H1 (cell line): Measurements from ENCODE around the gene BCAS1. TPM values are rescaled to one million over a fixed set of nuclear protein-coding genes. Genes with fewer than 3 reads are reported as not detected.

Source experiments
- CTCF ChIA-PET: fragments of 300-600 bp; sonication (Branson Sonifier 250); formaldehyde crosslinking; loops from one replicate; lab custom pipeline; 2021; ENCODE audit not compliant: partially characterized antibody; lab: Charles Lee
- POLR2A ChIA-PET: fragments of 300-600 bp; sonication (Branson Sonifier 250); formaldehyde crosslinking; loops from one replicate; lab custom pipeline; 2021; ENCODE audit warnings: inconsistent platforms; ENCODE audit not compliant: partially characterized antibody; lab: Charles Lee
- DNase-seq, 2 experiments: peaks; one replicate each; pipeline versions ENCODE4 v3.0.0 to v3.0.0-alpha.2; 2010 to 2022; ENCODE audit warnings: low spot score in 2 of 2, low read depth in 1 of 2, mixed read lengths in 1 of 2
- FAIRE-seq: peaks from 2 replicates; lab custom pipeline; 2011; peaks lifted over from hg19 to GRCh38; lab: Jason Lieb, UNC
- H2AFZ ChIP-seq: 2 replicates; pipeline ENCODE4 v1.8.1; 2012; ENCODE audit warnings: low read length, inconsistent platforms
- H2AK5ac ChIP-seq: 2 replicates; pipeline ENCODE4 v1.6.1; 2013; ENCODE audit warnings: low read depth, low read length
- H2BK120ac ChIP-seq: replicated peaks from 2 replicates; pipeline ENCODE3; 2013; ENCODE audit warnings: low read depth, low read length, inconsistent platforms
- H2BK12ac ChIP-seq: 2 replicates; pipeline ENCODE4 v1.6.1; 2013; ENCODE audit warnings: low read depth, low read length
- H2BK15ac ChIP-seq: 2 replicates; pipeline ENCODE4 v1.6.1; 2013; ENCODE audit warnings: low read length
- H2BK20ac ChIP-seq: 2 replicates; pipeline ENCODE4 v1.6.1; 2013; ENCODE audit warnings: low read length
- H2BK5ac ChIP-seq: 2 replicates; pipeline ENCODE4 v1.6.1; 2013; ENCODE audit warnings: low read depth, low read length
- H3K14ac ChIP-seq: 2 replicates; pipeline ENCODE4 v1.6.1; 2013; ENCODE audit warnings: inconsistent platforms; ENCODE audit not compliant: insufficient read length
- H3K18ac ChIP-seq: 2 replicates; pipeline ENCODE4 v1.6.1; 2013; ENCODE audit warnings: low read length; ENCODE audit errors: extremely low read depth
- H3K23ac ChIP-seq: 2 replicates; pipeline ENCODE4 v1.6.1; 2013; ENCODE audit warnings: inconsistent platforms; ENCODE audit not compliant: insufficient read length
- H3K23me2 ChIP-seq: 2 replicates; pipeline ENCODE4 v1.6.1; 2013; ENCODE audit warnings: low read depth, low read length
- H3K27ac ChIP-seq: 2 replicates; pipeline ENCODE4 v1.6.1; 2011; ENCODE audit warnings: low read depth, low read length, inconsistent platforms
- H3K27me3 ChIP-seq, 4 experiments: replicated peaks in 1 of 4; 1 replicate in 1 of 4; 2 replicates in 3 of 4; pipeline versions ENCODE4 v1.6.1 to v1.8.1; 2011 to 2013; ENCODE audit warnings: low read length in 3 of 4, mild to moderate bottlenecking in 3 of 4, inconsistent platforms in 2 of 4, mixed read lengths in 2 of 4, moderate library complexity in 1 of 4; ENCODE audit not compliant: control insufficient read depth in 3 of 4, insufficient read depth in 3 of 4; ENCODE audit errors: extremely low read depth in 1 of 4
- H3K36me3 ChIP-seq, 4 experiments: 2 replicates each; pipeline versions ENCODE4 v1.6.1 to v1.8.1; 2011 to 2013; ENCODE audit warnings: mild to moderate bottlenecking in 4 of 4, low read length in 3 of 4, moderate library complexity in 2 of 4, control low read depth in 1 of 4, inconsistent platforms in 1 of 4; ENCODE audit not compliant: insufficient read depth in 4 of 4, control insufficient read depth in 2 of 4
- H3K4ac ChIP-seq: replicated peaks from 2 replicates; pipeline ENCODE3; 2013; ENCODE audit warnings: low read length, low read depth, mixed read lengths, inconsistent platforms; ENCODE audit not compliant: insufficient read length
- H3K4me1 ChIP-seq, 4 experiments: replicated peaks in 1 of 4; 1 replicate in 1 of 4; 2 replicates in 3 of 4; pipeline versions ENCODE4 v1.6.1 to v1.8.1; 2011 to 2013; ENCODE audit warnings: low read length in 3 of 4, inconsistent platforms in 2 of 4, mixed read lengths in 1 of 4; ENCODE audit not compliant: insufficient read depth in 4 of 4, control insufficient read depth in 3 of 4
- H3K4me2 ChIP-seq, 2 experiments: 2 replicates each; pipeline versions ENCODE4 v1.6.1 to v1.8.1; 2011 to 2013; ENCODE audit warnings: low read depth in 2 of 2, low read length in 2 of 2, control low read depth in 1 of 2, inconsistent platforms in 1 of 2, mild to moderate bottlenecking in 1 of 2; ENCODE audit not compliant: insufficient read depth in 1 of 2
- H3K4me3 ChIP-seq, 4 experiments: fragments of 200-600, 300-600 bp in 1 of 4; sonication (generic), shearing (Covaris generic), sonication (Bioruptor Twin) in 1 of 4; 2 replicates each; pipeline versions ENCODE4 v1.5.1 to v1.8.1; 2011 to 2016; ENCODE audit warnings: low read length in 4 of 4, low read depth in 3 of 4, control low read depth in 2 of 4, inconsistent platforms in 2 of 4, mild to moderate bottlenecking in 2 of 4, mixed read lengths in 1 of 4, moderate library complexity in 1 of 4; ENCODE audit not compliant: insufficient read depth in 2 of 4; ENCODE audit errors: extremely low read depth in 1 of 4
- H3K56ac ChIP-seq: replicated peaks from 2 replicates; pipeline ENCODE3; 2013; ENCODE audit warnings: low read depth, mild to moderate bottlenecking, mixed read lengths, low read length, inconsistent platforms; ENCODE audit not compliant: insufficient read length
- H3K79me1 ChIP-seq: 2 replicates; pipeline ENCODE4 v1.6.1; 2013; ENCODE audit warnings: low read depth, low read length, control low read depth
- H3K79me2 ChIP-seq, 2 experiments: 2 replicates each; pipeline versions ENCODE4 v1.6.1 to v1.8.1; 2012 to 2013; ENCODE audit warnings: low read length in 2 of 2, mild to moderate bottlenecking in 2 of 2, inconsistent platforms in 1 of 2; ENCODE audit not compliant: insufficient read depth in 2 of 2, control insufficient read depth in 1 of 2
- H3K9ac ChIP-seq, 4 experiments: replicated peaks in 1 of 4; 1 replicate in 1 of 4; 2 replicates in 3 of 4; pipeline versions ENCODE4 v1.6.1 to v1.8.1; 2011 to 2013; ENCODE audit warnings: low read depth in 3 of 4, low read length in 3 of 4, control low read depth in 2 of 4, mild to moderate bottlenecking in 2 of 4, moderate library complexity in 2 of 4, inconsistent platforms in 1 of 4; ENCODE audit errors: extremely low read depth in 1 of 4
- H3K9me3 ChIP-seq, 2 experiments: 2 replicates each; pipeline versions ENCODE4 v1.6.1 to v1.8.1; 2012 to 2013; ENCODE audit warnings: mild to moderate bottlenecking in 2 of 2, moderate library complexity in 2 of 2, control low read depth in 1 of 2, inconsistent platforms in 1 of 2, low read depth in 1 of 2, low read length in 1 of 2, mixed read lengths in 1 of 2; ENCODE audit not compliant: insufficient read depth in 2 of 2
- H4K20me1 ChIP-seq, 2 experiments: replicated peaks in 1 of 2; 2 replicates each; pipeline versions ENCODE3 to v1.8.1; 2011 to 2013; ENCODE audit warnings: inconsistent platforms in 2 of 2, low read length in 2 of 2, mild to moderate bottlenecking in 1 of 2; ENCODE audit not compliant: insufficient read depth in 2 of 2, control insufficient read depth in 1 of 2
- H4K5ac ChIP-seq: 2 replicates; pipeline ENCODE4 v1.6.1; 2013; ENCODE audit warnings: low read length, low read depth, mixed read lengths, inconsistent platforms; ENCODE audit not compliant: insufficient read length
- H4K8ac ChIP-seq: 2 replicates; pipeline ENCODE4 v1.8.0; 2013; ENCODE audit warnings: mild to moderate bottlenecking, moderate library complexity, low read length, inconsistent platforms; ENCODE audit not compliant: insufficient read depth; ENCODE audit errors: extremely low read depth
- H4K91ac ChIP-seq: replicated peaks from 2 replicates; pipeline ENCODE3; 2013; ENCODE audit warnings: low read length, mixed read lengths, inconsistent platforms; ENCODE audit not compliant: insufficient read length
- BCL11A ChIP-seq, 2 experiments: IDR thresholded peaks; one replicate each; pipeline ENCODE4 v1.6.1; 2011; ENCODE audit warnings: low read depth in 2 of 2, low read length in 2 of 2, mild to moderate bottlenecking in 2 of 2
- BRCA1 ChIP-seq: IDR thresholded peaks from 2 replicates; pipeline ENCODE4 v1.6.1; 2012; ENCODE audit warnings: low read depth, low read length, improper control_type of control experiment
- CTBP2 ChIP-seq: IDR thresholded peaks from 2 replicates; pipeline ENCODE4 v1.7.0; 2011; ENCODE audit warnings: borderline replicate concordance, mild to moderate bottlenecking, moderate library complexity, mixed read lengths, low read length; ENCODE audit not compliant: insufficient read depth, insufficient read length
- EP300 ChIP-seq, 2 experiments: IDR thresholded peaks; 1 replicate in 1 of 2; 2 replicates in 1 of 2; pipeline ENCODE4 v1.6.1; 2011 to 2012; ENCODE audit warnings: low read depth in 2 of 2, low read length in 2 of 2, mild to moderate bottlenecking in 2 of 2, borderline replicate concordance in 1 of 2, inconsistent platforms in 1 of 2, moderate library complexity in 1 of 2
- EZH2 ChIP-seq: fragments of 200-600 bp; sonication (generic); IDR thresholded peaks from 2 replicates; pipeline ENCODE4 v1.7.1; 2012; ENCODE audit warnings: low read depth, mild to moderate bottlenecking, moderate library complexity, low read length, inconsistent platforms; ENCODE audit not compliant: severe bottlenecking
- FOSL1 ChIP-seq: IDR thresholded peaks from 2 replicates; pipeline ENCODE4 v1.6.1; 2011; ENCODE audit warnings: mild to moderate bottlenecking, low read depth, low read length, moderate library complexity; ENCODE audit not compliant: insufficient read depth
- JUN ChIP-seq: IDR thresholded peaks from 2 replicates; pipeline ENCODE4 v1.6.1; 2011; ENCODE audit warnings: low read depth, mild to moderate bottlenecking, improper control_type of control experiment, low read length
- POLR2A ChIP-seq, 2 experiments: IDR thresholded peaks; 1 replicate in 1 of 2; 2 replicates in 1 of 2; pipeline ENCODE4 v1.6.1; 2011; ENCODE audit warnings: low read depth in 2 of 2, low read length in 2 of 2, mild to moderate bottlenecking in 2 of 2; ENCODE audit errors: control extremely low read depth in 1 of 2
- RNF2 ChIP-seq: fragments of 200-900, 300-1000 bp; sonication (generic); IDR thresholded peaks from 2 replicates; pipeline ENCODE4 v1.7.1; 2016; ENCODE audit warnings: borderline replicate concordance, low read depth, mild to moderate bottlenecking, antibody characterized with exemption, low read length; ENCODE audit not compliant: poor library complexity, severe bottlenecking; ENCODE audit errors: missing control alignments
- SP2 ChIP-seq: IDR thresholded peaks from 2 replicates; pipeline ENCODE4 v1.6.1; 2012; ENCODE audit warnings: mild to moderate bottlenecking, low read length, inconsistent platforms
- SP4 ChIP-seq: IDR thresholded peaks from 2 replicates; pipeline ENCODE4 v1.6.1; 2012; ENCODE audit warnings: low read length, inconsistent platforms
- WGBS, 2 experiments: shearing (Covaris generic) in 1 of 2; methylation state at CpG; one replicate each; pipeline versions ENCODE4 v1.1.6 to v1.1.7; 2013 to 2015; ENCODE audit warnings: low lambda C conversion rate in 2 of 2, mixed read lengths in 2 of 2, inconsistent platforms in 1 of 2, low coverage in 1 of 2, missing lambda C conversion rate in 1 of 2; ENCODE audit not compliant: insufficient replicate concordance in 2 of 2, insufficient coverage in 1 of 2, insufficient read length in 1 of 2; ENCODE audit errors: extremely low coverage in 1 of 2, missing lambda C conversion rate in 1 of 2; 5-methylcytosine and 5-hydroxymethylcytosine counted together
- polyA plus RNA-seq, 7 experiments: library from polyadenylated mRNA; depleted of rRNA in 3 of 7; stranded (reverse) in 5 of 7; unstranded in 2 of 7; fragments of >200 nt in 5 of 7; fragments of 200-250 nt in 2 of 7; gene quantifications; 1 replicate in 5 of 7; 2 replicates in 1 of 7; 4 replicates in 1 of 7; pipeline versions ENCODE4 v1.2.1 to v1.2.3, GENCODE V29; 2011 to 2013; ENCODE audit warnings: missing spikeins in 2 of 7, mixed read lengths in 2 of 7
- total RNA-seq: library from RNA; stranded (reverse); fragmentation: NEBNext Ultra II Directional; extraction: Animal tissue kit (Norgen Biotek cat#: 25700); gene quantifications from 2 replicates; pipeline ENCODE4 v1.2.1, GENCODE V29; 2021

BCAS1 gene
- total and polyA plus RNA-seq, 2 of the 8 experiments (the other 6 are each of a cell fraction or from before 2014, with no cell fraction given), result 0.06 to 0.19 TPM

DNA sequence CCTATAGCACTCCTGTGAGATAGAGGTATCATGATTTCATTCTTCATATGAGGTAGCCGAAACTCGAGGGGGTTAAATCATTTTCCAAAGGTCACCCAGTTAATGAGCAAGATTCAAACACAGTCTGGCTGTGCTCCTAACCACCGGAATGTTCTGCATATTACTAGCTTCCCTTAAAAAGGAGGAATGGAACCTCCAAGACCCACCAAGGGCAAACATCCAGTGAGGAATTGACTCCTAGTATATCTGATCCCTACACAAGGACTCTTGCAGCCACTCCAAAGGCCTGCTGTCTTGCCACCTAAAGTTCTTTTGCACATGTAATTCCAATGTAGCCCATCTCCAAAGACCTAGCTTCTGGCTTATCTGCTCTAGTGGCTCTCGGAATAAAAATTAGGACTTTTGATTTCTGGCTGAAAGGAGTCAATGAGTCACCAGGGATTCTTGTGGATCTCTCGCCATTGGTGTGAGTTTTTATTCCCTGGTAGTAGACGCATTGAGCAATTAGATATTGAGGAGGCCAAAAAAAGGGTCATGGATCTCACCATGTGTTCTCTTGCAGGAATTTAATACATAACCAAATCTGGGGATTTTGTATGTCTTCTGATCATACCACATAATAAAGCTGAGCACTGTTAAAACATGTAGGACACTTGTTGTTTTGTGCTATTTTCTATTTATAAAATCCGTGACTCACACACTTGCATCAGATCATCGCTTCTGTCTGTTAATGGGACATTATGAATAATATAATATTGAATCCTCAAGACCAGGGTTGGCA, 9.1 kb downstream of the BCAS1 start:
- FAIRE-seq (no peak), DNase-seq (no peak)
- no peak overlapping the region for H3K27ac ChIP-seq
- H3K79me2 ChIP-seq, result no peaks in the 10 kb centered on the region
- no peak overlapping the region for H4K5ac ChIP-seq
- H2BK12ac ChIP-seq, result no peak overlapping the region
- H3K4me2 ChIP-seq, result no peak overlapping the region
- H2BK120ac ChIP-seq, result no peak overlapping the region
- WGBS, 2 experiments, result 72% methylated on average over 8 of the region's 8 CpGs; no CpG with 5 or more reads in 1 of the 2 experiments
- no peak overlapping the region for H3K23ac ChIP-seq
- no peak overlapping the region for H2AK5ac ChIP-seq
- H3K14ac ChIP-seq, result no peak overlapping the region
- no peak overlapping the region for H2AFZ ChIP-seq
- CTCF ChIA-PET, result interaction anchor here (0.6 to 7.6 kb wide), 24 partner anchors 8 to 1284 kb away, joined by 3 to 38 read pairs (median 4); no protein-coding TSS in a partner anchor
- H3K56ac ChIP-seq, result no peak overlapping the region
- no peak overlapping the region for H2BK5ac ChIP-seq
- H4K20me1 ChIP-seq, result no peaks in the 10 kb centered on the region
- no peak overlapping the region for H4K8ac ChIP-seq
- no peak overlapping the region for H3K9ac ChIP-seq
- no peak overlapping the region for H4K91ac ChIP-seq
- H3K27me3 ChIP-seq, result no peaks in the 10 kb centered on the region
- H2BK20ac ChIP-seq, result no peak overlapping the region
- no peak overlapping the region for H3K18ac ChIP-seq
- H3K4me3 ChIP-seq, result no peak overlapping the region
- H3K23me2 ChIP-seq, result no peaks in the 10 kb centered on the region
- peaks cover 0 to 3% (median 1%) of the 10 kb centered on the region in 4 experiments; a peak in 2 of 7 replicates for H3K4me1 ChIP-seq
- H3K36me3 ChIP-seq, result no peaks in the 10 kb centered on the region
- no peak overlapping the region for H3K4ac ChIP-seq
- POLR2A ChIA-PET, result interaction anchor here (1.5 kb wide), 1 partner anchor 8 kb away, joined by 3 read pairs; no protein-coding TSS in a partner anchor
- H2BK15ac ChIP-seq, result no peak overlapping the region
- H3K9me3 ChIP-seq, result no peaks in the 10 kb centered on the region
- H3K79me1 ChIP-seq, result no peaks in the 10 kb centered on the region
- no peak for TF ChIP-seq EZH2
- TF ChIP-seq BCL11A (IDR thresholded peaks at IDR 0.05; ENCODE audit: low read depth in 2 of 2, low read length in 2 of 2), result no peak
- TF ChIP-seq JUN, result no peak
- no peak for TF ChIP-seq FOSL1
- TF ChIP-seq SP2, result no peak
- TF ChIP-seq CTBP2, result no peak
- TF ChIP-seq EP300 (IDR thresholded peaks at IDR 0.05; ENCODE audit: borderline replicate concordance in 1 of 2, low read depth in 2 of 2, low read length in 2 of 2), result no peak
- no peak for TF ChIP-seq SP4
- no peak for TF ChIP-seq RNF2
- TF ChIP-seq BRCA1, result no peak
- TF ChIP-seq POLR2A (IDR thresholded peaks at IDR 0.05; ENCODE audit: control extremely low read depth in 1 of 2, low read depth in 2 of 2, low read length in 2 of 2), result no peak
